ENCODE data around the gene SLC4A2. TPM values are rescaled to one million over a fixed set of nuclear protein-coding genes. Genes with fewer than 3 reads are reported as not detected.

Gene SLC4A2
- total RNA-seq, 1 experiment from 2014 or later: 164 TPM

DNA sequence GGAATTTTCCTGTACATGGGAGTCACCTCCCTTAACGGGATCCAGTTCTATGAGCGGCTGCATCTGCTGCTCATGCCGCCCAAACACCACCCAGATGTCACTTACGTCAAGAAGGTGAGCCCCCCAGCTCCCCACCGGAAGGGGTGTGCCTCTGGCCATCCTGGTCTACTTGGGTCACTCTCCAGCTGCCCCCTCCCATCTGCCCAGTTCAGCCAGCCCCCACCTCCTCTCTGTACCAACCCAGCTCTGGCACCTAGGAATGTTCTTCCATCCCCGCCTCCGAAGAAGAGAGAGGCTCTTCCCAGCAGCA lies 16.2 kb downstream of the SLC4A2 start (continued):
- TF ChIP-seq, protein P1, sequence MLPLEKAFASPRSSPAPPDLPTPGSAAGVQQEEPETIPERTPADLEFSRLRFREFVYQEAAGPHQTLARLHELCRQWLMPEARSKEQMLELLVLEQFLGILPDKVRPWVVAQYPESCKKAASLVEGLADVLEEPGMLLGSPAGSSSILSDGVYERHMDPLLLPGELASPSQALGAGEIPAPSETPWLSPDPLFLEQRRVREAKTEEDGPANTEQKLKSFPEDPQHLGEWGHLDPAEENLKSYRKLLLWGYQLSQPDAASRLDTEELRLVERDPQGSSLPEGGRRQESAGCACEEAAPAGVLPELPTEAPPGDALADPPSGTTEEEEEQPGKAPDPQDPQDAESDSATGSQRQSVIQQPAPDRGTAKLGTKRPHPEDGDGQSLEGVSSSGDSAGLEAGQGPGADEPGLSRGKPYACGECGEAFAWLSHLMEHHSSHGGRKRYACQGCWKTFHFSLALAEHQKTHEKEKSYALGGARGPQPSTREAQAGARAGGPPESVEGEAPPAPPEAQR (CRISPR knock-in tag; IDR thresholded peaks at IDR 0.05): no peak
- TF ChIP-seq NR1H2 (CRISPR knock-in tag; IDR thresholded peaks at IDR 0.05): no peak
- TF ChIP-seq MYBL2 (CRISPR knock-in tag; IDR thresholded peaks at IDR 0.05): no peak
- TF ChIP-seq JAZF1 (CRISPR knock-in tag; IDR thresholded peaks at IDR 0.05): no peak
- TF ChIP-seq NFYB (CRISPR knock-in tag; conservative IDR thresholded peaks at IDR 0.05; ENCODE audit: low read depth): no peak
- no peak for TF ChIP-seq PRRX2 (CRISPR knock-in tag; IDR thresholded peaks at IDR 0.05)
- TF ChIP-seq, protein P2, sequence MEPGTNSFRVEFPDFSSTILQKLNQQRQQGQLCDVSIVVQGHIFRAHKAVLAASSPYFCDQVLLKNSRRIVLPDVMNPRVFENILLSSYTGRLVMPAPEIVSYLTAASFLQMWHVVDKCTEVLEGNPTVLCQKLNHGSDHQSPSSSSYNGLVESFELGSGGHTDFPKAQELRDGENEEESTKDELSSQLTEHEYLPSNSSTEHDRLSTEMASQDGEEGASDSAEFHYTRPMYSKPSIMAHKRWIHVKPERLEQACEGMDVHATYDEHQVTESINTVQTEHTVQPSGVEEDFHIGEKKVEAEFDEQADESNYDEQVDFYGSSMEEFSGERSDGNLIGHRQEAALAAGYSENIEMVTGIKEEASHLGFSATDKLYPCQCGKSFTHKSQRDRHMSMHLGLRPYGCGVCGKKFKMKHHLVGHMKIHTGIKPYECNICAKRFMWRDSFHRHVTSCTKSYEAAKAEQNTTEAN (CRISPR knock-in tag; IDR thresholded peaks at IDR 0.05): no peak

DNA sequence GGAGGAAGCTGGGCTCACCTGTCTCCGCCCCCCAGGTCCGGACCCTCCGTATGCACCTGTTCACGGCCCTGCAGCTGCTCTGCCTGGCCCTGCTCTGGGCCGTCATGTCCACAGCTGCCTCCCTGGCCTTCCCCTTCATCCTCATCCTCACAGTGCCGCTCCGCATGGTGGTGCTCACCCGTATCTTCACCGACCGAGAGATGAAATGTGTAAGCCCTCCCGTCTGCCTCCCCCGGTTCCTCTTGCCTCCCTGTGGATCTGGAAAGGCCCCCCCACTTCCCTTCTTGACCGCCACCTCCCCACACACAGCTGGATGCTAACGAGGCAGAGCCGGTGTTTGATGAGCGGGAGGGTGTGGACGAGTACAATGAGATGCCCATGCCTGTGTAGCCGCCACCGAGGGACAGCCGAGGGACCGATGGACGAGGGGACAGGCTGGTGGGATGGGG lies 16.6 kb downstream of the SLC4A2 start:
- ATAC-seq (no peak), DNase-seq (ENCODE audit: low spot score) (no peak)
- Mint-ChIP-seq H3K9me3 (no peaks in the 10 kb centered on the region), H3K4me1 (peaks cover 29% of the 10 kb centered on the region), H3K27ac (peak overlapping the region; percentile 57; the same call in 1 of the 2 replicates), H3K4me3 (no peak overlapping the region), H3K27me3 (ENCODE audit: low read depth) (no peaks in the 10 kb centered on the region), H3K36me3 (peaks cover 23% of the 10 kb centered on the region)
- TF ChIP-seq, protein P3, sequence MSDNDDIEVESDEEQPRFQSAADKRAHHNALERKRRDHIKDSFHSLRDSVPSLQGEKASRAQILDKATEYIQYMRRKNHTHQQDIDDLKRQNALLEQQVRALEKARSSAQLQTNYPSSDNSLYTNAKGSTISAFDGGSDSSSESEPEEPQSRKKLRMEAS (CRISPR knock-in tag; IDR thresholded peaks at IDR 0.05): no peak
- TF ChIP-seq, protein P4, sequence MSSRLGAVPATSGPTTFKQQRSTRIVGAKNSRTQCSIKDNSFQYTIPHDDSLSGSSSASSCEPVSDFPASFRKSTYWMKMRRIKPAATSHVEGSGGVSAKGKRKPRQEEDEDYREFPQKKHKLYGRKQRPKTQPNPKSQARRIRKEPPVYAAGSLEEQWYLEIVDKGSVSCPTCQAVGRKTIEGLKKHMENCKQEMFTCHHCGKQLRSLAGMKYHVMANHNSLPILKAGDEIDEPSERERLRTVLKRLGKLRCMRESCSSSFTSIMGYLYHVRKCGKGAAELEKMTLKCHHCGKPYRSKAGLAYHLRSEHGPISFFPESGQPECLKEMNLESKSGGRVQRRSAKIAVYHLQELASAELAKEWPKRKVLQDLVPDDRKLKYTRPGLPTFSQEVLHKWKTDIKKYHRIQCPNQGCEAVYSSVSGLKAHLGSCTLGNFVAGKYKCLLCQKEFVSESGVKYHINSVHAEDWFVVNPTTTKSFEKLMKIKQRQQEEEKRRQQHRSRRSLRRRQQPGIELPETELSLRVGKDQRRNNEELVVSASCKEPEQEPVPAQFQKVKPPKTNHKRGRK (CRISPR knock-in tag; IDR thresholded peaks at IDR 0.05; ENCODE audit: borderline replicate concordance): no peak
- no peak for TF ChIP-seq ZNF121 (CRISPR knock-in tag; IDR thresholded peaks at IDR 0.05)
- TF ChIP-seq CBFB (CRISPR knock-in tag; IDR thresholded peaks at IDR 0.05; ENCODE audit: low read depth): no peak
- TF ChIP-seq, protein P5, sequence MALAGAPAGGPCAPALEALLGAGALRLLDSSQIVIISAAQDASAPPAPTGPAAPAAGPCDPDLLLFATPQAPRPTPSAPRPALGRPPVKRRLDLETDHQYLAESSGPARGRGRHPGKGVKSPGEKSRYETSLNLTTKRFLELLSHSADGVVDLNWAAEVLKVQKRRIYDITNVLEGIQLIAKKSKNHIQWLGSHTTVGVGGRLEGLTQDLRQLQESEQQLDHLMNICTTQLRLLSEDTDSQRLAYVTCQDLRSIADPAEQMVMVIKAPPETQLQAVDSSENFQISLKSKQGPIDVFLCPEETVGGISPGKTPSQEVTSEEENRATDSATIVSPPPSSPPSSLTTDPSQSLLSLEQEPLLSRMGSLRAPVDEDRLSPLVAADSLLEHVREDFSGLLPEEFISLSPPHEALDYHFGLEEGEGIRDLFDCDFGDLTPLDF (CRISPR knock-in tag; IDR thresholded peaks at IDR 0.05): no peak
- no peak for TF ChIP-seq ZNF416 (CRISPR knock-in tag; IDR thresholded peaks at IDR 0.05)
- no peak for TF ChIP-seq GRHL2 (CRISPR knock-in tag; IDR thresholded peaks at IDR 0.05; ENCODE audit: insufficient replicate concordance, severe bottlenecking)
- no peak for TF ChIP-seq CREM (CRISPR knock-in tag; IDR thresholded peaks at IDR 0.05)
- TF ChIP-seq SOX15 (CRISPR knock-in tag; IDR thresholded peaks at IDR 0.05): no peak
- TF ChIP-seq TEAD4 (CRISPR knock-in tag; IDR thresholded peaks at IDR 0.05): no peak
- TF ChIP-seq NFE2L1 (CRISPR knock-in tag; IDR thresholded peaks at IDR 0.05): no peak
- no peak for TF ChIP-seq ZNF138 (CRISPR knock-in tag; conservative IDR thresholded peaks at IDR 0.05)
- ChIA-PET CTCF (interaction anchor here (0.8 to 4.8 kb wide), 11 partner anchors 8 to 113 kb away, joined by 3 to 64 read pairs (median 4); partner anchors contain the start of gene AGAP3), POLR2A (interaction anchor here (0.6 to 2.2 kb wide), 5 partner anchors 9 to 48 kb away, joined by 3 to 13 read pairs (median 4); no protein-coding TSS in a partner anchor)
